Measurements from ENCODE around the gene ADAM12. TPM values are rescaled to one million over a fixed set of nuclear protein-coding genes. Genes with fewer than 3 reads are reported as not detected.

ADAM12 gene
- polyA plus RNA-seq, 1 of the 3 experiments (the other 2 are of a cell fraction): 25.0 TPM

DNA sequence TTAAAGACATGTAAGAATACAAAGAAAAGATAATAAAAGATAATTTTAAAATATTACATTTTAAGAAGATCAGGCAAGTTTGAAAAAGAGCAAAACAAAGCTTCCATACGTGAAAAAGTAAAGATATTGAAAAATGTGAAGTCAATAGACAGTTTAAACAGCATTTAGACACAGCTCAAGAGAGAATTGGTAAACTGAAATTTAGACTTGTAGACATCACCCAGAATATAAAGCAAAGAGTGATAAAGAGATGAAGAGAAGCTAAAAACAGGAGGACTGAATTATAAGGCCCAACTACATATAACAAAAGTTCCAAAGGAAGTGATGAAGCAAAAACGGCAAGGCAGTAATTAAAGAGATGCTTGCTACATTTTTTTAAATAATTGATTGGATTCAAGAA, 13.8 kb downstream of the ADAM12 start:
- POLR2A ChIA-PET: no interaction called here
- H3K9ac ChIP-seq: no peak overlapping the region
- no peaks in the 10 kb centered on the region for H4K20me1 ChIP-seq (ENCODE audit: insufficient read depth)
- peaks cover 0 to 17% of the 10 kb centered on the region in 2 experiments; a peak in 2 of 4 replicates for H3K4me1 ChIP-seq (ENCODE audit: control insufficient read depth in 1 of 2, insufficient read depth in 2 of 2, low read depth in 1 of 2, low read length in 1 of 2)
- CTCF ChIA-PET: interaction anchor here (0.8 kb wide), 1 partner anchor 13 kb away, joined by 7 read pairs; no protein-coding TSS in a partner anchor
- no peak overlapping the region for H3K4me2 ChIP-seq
- H3K27me3 ChIP-seq (ENCODE audit: insufficient read depth): no peaks in the 10 kb centered on the region
- WGBS (ENCODE audit: low lambda C conversion rate): 73% methylated on average over 2 of the region's 2 CpGs
- TF ChIP-seq, protein P1, sequence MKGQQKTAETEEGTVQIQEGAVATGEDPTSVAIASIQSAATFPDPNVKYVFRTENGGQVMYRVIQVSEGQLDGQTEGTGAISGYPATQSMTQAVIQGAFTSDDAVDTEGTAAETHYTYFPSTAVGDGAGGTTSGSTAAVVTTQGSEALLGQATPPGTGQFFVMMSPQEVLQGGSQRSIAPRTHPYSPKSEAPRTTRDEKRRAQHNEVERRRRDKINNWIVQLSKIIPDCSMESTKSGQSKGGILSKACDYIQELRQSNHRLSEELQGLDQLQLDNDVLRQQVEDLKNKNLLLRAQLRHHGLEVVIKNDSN (IDR thresholded peaks at IDR 0.05; ENCODE audit: borderline replicate concordance, low read depth): no peak
- TF ChIP-seq MEF2A (IDR thresholded peaks at IDR 0.05; ENCODE audit: borderline replicate concordance, low read depth) (no peak), FOXJ3 (CRISPR knock-in tag; IDR thresholded peaks at IDR 0.05) (no peak), RCOR1 (IDR thresholded peaks at IDR 0.05; ENCODE audit: low read length) (no peak), USF2 (IDR thresholded peaks at IDR 0.05; ENCODE audit: borderline replicate concordance, low read depth, low read length) (no peak), RFX5 (IDR thresholded peaks at IDR 0.05; ENCODE audit: low read length) (no peak), RAD21 (IDR thresholded peaks at IDR 0.05; ENCODE audit: low read length) (no peak), ZBTB33 (IDR thresholded peaks at IDR 0.05; ENCODE audit: borderline replicate concordance, low read depth) (no peak), SIN3A (IDR thresholded peaks at IDR 0.05; ENCODE audit: borderline replicate concordance, low read depth, low read length) (no peak)
- TF ChIP-seq, protein P2, sequence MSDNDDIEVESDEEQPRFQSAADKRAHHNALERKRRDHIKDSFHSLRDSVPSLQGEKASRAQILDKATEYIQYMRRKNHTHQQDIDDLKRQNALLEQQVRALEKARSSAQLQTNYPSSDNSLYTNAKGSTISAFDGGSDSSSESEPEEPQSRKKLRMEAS (IDR thresholded peaks at IDR 0.05; ENCODE audit: low read depth): no peak
- TF ChIP-seq, protein P3, sequence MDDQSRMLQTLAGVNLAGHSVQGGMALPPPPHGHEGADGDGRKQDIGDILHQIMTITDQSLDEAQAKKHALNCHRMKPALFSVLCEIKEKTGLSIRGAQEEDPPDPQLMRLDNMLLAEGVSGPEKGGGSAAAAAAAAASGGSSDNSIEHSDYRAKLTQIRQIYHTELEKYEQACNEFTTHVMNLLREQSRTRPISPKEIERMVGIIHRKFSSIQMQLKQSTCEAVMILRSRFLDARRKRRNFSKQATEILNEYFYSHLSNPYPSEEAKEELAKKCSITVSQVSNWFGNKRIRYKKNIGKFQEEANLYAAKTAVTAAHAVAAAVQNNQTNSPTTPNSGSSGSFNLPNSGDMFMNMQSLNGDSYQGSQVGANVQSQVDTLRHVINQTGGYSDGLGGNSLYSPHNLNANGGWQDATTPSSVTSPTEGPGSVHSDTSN (IDR thresholded peaks at IDR 0.05): no peak
- no peaks in the 10 kb centered on the region for H3F3A ChIP-seq (replicated peaks; ENCODE audit: insufficient read depth)
- H3K27ac ChIP-seq (ENCODE audit: low read depth in 2 of 2, low read length in 1 of 2): no peak overlapping the region
- peaks cover 6% of the 10 kb centered on the region; the same call in 1 of the 2 replicates for H3K79me2 ChIP-seq (ENCODE audit: insufficient read depth)
- H3K4me3 ChIP-seq (ENCODE audit: low read depth in 2 of 2, low read length in 1 of 2): no peak overlapping the region
- no peaks in the 10 kb centered on the region for H3K9me2 ChIP-seq
- H2AFZ ChIP-seq (ENCODE audit: low read depth): no peak overlapping the region
- no peaks in the 10 kb centered on the region for H3K36me3 ChIP-seq (replicated peaks in 1 of 2; ENCODE audit: control insufficient read depth in 1 of 2, insufficient read depth in 2 of 2, low read length in 1 of 2)
- peaks cover 8% of the 10 kb centered on the region for H3K9me3 ChIP-seq
- no peak for DNase-seq

DNA sequence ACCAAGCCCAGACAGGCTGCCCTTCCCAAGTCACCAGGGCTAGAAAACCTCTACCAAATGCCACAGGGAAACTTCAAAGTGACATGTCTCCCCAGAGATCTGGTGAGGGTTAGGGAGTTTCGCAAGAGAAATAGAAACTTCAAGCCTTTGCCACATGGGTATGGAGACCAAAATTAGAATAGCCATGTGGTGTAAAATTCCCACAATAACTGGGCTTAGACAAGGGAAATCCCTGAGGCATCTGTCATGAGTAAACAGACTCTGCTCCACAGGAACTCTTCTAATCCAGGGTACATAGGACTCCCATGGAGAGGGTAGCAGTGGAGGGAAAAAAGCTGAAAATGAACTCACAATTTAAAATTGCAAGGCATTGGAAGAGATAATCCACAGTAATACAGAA, 14.3 kb downstream of the ADAM12 start:
- Histone ChIP-seq H3K4me1 (ENCODE audit: control insufficient read depth in 1 of 2, insufficient read depth in 2 of 2, low read depth in 1 of 2, low read length in 1 of 2) (peaks cover 0 to 20% of the 10 kb centered on the region in 2 experiments; a peak in 2 of 4 replicates), H4K20me1 (ENCODE audit: insufficient read depth) (no peaks in the 10 kb centered on the region), H3K4me3 (ENCODE audit: low read depth in 2 of 2, low read length in 1 of 2) (no peak overlapping the region), H2AFZ (ENCODE audit: low read depth) (no peak overlapping the region), H3K27ac (ENCODE audit: low read depth in 2 of 2, low read length in 1 of 2) (peak overlapping the region in 1 of 2 experiments; percentile 39; a peak in 1 of 4 replicates), H3K79me2 (ENCODE audit: insufficient read depth) (peaks cover 3% of the 10 kb centered on the region; the same call in 1 of the 2 replicates), H3K9me2 (no peaks in the 10 kb centered on the region), H3K9ac (no peak overlapping the region), H3F3A (replicated peaks; ENCODE audit: insufficient read depth) (no peaks in the 10 kb centered on the region), H3K27me3 (ENCODE audit: insufficient read depth) (no peaks in the 10 kb centered on the region), H3K4me2 (no peak overlapping the region), H3K36me3 (replicated peaks in 1 of 2; ENCODE audit: control insufficient read depth in 1 of 2, insufficient read depth in 2 of 2, low read length in 1 of 2) (no peaks in the 10 kb centered on the region), H3K9me3 (peaks cover 8% of the 10 kb centered on the region)
- 100% methylated on average over 1 of the region's 1 CpG for WGBS (ENCODE audit: low lambda C conversion rate)
- TF ChIP-seq TEAD4 (IDR thresholded peaks at IDR 0.05; ENCODE audit: borderline replicate concordance, insufficient read depth): no peak
- no peak for TF ChIP-seq FOSL2 (IDR thresholded peaks at IDR 0.05; ENCODE audit: borderline replicate concordance, low read depth)
- TF ChIP-seq SMC3 (IDR thresholded peaks at IDR 0.05; ENCODE audit: low read depth, low read length): no peak
- no peak for TF ChIP-seq RCOR1 (IDR thresholded peaks at IDR 0.05; ENCODE audit: low read length)
- TF ChIP-seq, protein P2 (IDR thresholded peaks at IDR 0.05; ENCODE audit: low read depth): no peak
- no peak for TF ChIP-seq SIN3A (IDR thresholded peaks at IDR 0.05; ENCODE audit: borderline replicate concordance, low read depth, low read length)
- no peak for TF ChIP-seq USF2 (IDR thresholded peaks at IDR 0.05; ENCODE audit: borderline replicate concordance, low read depth, low read length)
- no peak for TF ChIP-seq GABPA (IDR thresholded peaks at IDR 0.05; ENCODE audit: low read depth)
- TF ChIP-seq FOXJ3 (CRISPR knock-in tag; IDR thresholded peaks at IDR 0.05): no peak
- ChIA-PET CTCF (interaction anchor here (0.8 to 1.0 kb wide), 3 partner anchors 13 to 14 kb away, joined by 3 to 7 read pairs (median 3); partner anchors contain the start of gene ADAM12), POLR2A (no interaction called here)
- DNase-seq: no peak

Measured in SK-N-SH (cell line).